Inflammatory macrophage (primary cell): ENCODE measurements around the gene SH3YL1.

Experiments
- DNase-seq, 2 donors: peaks; one replicate each; pipeline ENCODE4 v3.0.0-alpha.2; 2020 to 2022

SH3YL1 gene

GRCh38 chr2:213932-214693 lies 49.7 kb downstream of the SH3YL1 start:
- no peak for DNase-seq

GRCh38 chr2:211486-212184 lies 52.2 kb downstream of the SH3YL1 start:
- DNase-seq, result no peak

GRCh38 chr2:210660-211059 lies 53.2 kb downstream of the SH3YL1 start:
- DNase-seq, result no peak

- no peak for DNase-seq
Measured at GRCh38 chr2:209470-209869, 54.4 kb downstream of the SH3YL1 start.

GRCh38 chr2:208335-208734 lies 55.5 kb downstream of the SH3YL1 start:
- no peak for DNase-seq

- DNase-seq, result no peak
Measured at GRCh38 chr2:203984-204383, 59.8 kb downstream of the SH3YL1 start.

- DNase-seq, result no peak
Measured at GRCh38 chr2:203401-203800, 60.4 kb downstream of the SH3YL1 start.

GRCh38 chr2:202945-203344 lies 60.9 kb downstream of the SH3YL1 start:
- no peak for DNase-seq

GRCh38 chr2:201648-202433 lies 62.0 kb downstream of the SH3YL1 start:
- no peak for DNase-seq

- DNase-seq, result no peak
Measured at GRCh38 chr2:199041-199966, 64.5 kb downstream of the SH3YL1 start.

GRCh38 chr2:196406-196805 lies 67.4 kb downstream of the SH3YL1 start:
- no peak for DNase-seq

GRCh38 chr2:195932-196331 lies 67.9 kb downstream of the SH3YL1 start:
- no peak for DNase-seq

- DNase-seq, result no peak
Measured at GRCh38 chr2:193141-193671, 70.6 kb downstream of the SH3YL1 start.

GRCh38 chr2:191311-192190 lies 72.3 kb downstream of the SH3YL1 start:
- DNase-seq, result no peak

GRCh38 chr2:187825-188224 lies 76.0 kb downstream of the SH3YL1 start:
- no peak for DNase-seq

- no peak for DNase-seq
Measured at GRCh38 chr2:185221-185620, 78.6 kb downstream of the SH3YL1 start.

GRCh38 chr2:184695-185094 lies 79.1 kb downstream of the SH3YL1 start:
- no peak for DNase-seq

- no peak for DNase-seq
Measured at GRCh38 chr2:182509-183122, 81.2 kb downstream of the SH3YL1 start.

- no peak for DNase-seq
Measured at GRCh38 chr2:180311-180710, 83.5 kb downstream of the SH3YL1 start.

GRCh38 chr2:179886-180285 lies 83.9 kb downstream of the SH3YL1 start:
- DNase-seq, result no peak

GRCh38 chr2:177733-178132 lies 86.1 kb downstream of the SH3YL1 start:
- DNase-seq, result no peak
